AG10803 (cell line): ENCODE measurements around the gene HOXA11.

Source experiments
- DNase-seq: peaks from one replicate; pipeline ENCODE4 v3.0.0; 2010; ENCODE audit warnings: low read depth
- H3K4me3 ChIP-seq: 2 replicates; pipeline ENCODE4 v1.5.1; 2011; ENCODE audit warnings: mild to moderate bottlenecking, low read length, control low read depth
- CTCF ChIP-seq: conservative IDR thresholded peaks from 2 replicates; pipeline ENCODE4 v1.5.1; 2011; ENCODE audit warnings: mild to moderate bottlenecking, low read length, control low read depth, inconsistent platforms

The HOXA11 gene

DNA sequence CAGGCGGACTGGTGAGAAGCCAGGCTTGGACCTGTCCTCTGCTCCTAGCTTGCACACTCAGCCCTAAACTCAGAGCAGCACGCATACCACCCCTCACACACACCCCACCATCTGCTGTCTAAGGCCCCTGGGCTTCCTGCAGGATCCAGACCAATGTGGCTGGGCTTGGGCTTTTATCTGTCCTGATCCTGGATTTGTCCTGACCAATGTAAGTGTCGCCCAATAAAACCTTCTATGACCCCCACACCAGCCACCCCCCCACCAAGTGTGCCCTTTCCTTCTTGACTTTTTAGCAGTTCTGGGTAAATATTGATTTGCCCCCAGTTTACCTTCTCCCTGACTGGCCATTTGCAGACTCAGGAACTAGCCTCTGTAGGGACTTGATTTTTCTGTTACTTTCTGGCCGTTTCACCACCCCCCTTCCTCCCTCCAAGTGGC is 16.6 kb upstream of the HOXA11 start:
- no peak overlapping the region for H3K4me3 ChIP-seq
- no peak for TF ChIP-seq CTCF
- DNase-seq, result no peak

- no peak for DNase-seq
- peak; percentile 12; the same call in 1 of the 2 replicates for TF ChIP-seq CTCF
- H3K4me3 ChIP-seq, result peak overlapping the region; percentile 65
These were observed 15.9 kb upstream of the HOXA11 start for GRCh38 chr7:27200761-27201579.

DNA sequence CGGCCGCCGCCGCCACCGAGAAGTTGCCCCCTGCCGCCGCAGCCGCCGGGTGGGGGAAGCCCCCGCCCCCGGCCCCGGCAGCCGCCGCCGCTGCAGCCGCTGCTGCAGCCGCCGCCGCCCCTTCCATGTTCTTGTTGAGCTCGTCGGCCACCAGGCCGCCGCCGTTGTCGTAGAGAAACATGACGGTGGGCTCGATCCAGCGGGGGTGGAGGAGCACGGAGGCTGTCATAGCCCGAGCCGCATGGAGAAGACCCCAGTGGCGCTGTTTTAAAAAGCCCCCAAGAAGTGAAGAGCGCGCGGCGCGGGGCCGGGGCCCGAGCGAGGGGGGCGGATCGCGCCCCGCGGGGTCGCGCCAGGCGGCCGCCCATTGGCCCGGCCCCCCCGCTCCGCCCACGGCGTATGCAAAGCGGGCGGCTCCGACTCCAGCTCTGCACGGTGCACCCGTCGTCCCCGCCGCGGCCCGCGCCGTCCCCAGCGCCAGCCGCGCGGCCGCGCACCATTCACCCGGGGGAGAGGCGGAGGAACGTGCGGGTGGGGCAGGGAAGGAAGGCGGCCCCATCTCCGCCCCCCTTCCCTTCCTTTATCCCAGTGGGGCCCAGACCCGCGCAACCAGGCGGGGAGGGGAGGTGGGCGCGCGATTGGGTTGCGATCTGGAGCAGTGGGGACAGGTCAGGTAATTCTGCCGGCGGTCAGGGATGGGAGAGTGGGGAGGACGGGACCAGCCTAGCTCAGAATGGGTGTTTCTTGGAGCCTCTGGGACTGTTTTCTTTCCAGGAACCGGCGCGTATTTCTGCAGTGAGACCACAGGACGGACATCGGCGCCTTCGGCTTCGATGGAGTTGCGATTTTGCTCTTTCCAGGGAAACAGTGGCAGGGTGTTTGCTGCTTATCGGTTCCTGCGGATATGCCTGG is 15.1 kb upstream of the HOXA11 start, which contains the start of gene HOXA13:
Gene HOXA13 (minus strand): TSS at position 243 of the 912 bp plus-strand sequence. CDS start 14 bp downstream, at position 229.
- peak within 1 kb of the TSS; percentile 65 for H3K4me3 ChIP-seq
- TF ChIP-seq CTCF, result no peak
- DNase-seq, result peak; percentile 44

- no peak for TF ChIP-seq CTCF
These were observed 14.1 kb upstream of the HOXA11 start for GRCh38 chr7:27198871-27199801.

DNA sequence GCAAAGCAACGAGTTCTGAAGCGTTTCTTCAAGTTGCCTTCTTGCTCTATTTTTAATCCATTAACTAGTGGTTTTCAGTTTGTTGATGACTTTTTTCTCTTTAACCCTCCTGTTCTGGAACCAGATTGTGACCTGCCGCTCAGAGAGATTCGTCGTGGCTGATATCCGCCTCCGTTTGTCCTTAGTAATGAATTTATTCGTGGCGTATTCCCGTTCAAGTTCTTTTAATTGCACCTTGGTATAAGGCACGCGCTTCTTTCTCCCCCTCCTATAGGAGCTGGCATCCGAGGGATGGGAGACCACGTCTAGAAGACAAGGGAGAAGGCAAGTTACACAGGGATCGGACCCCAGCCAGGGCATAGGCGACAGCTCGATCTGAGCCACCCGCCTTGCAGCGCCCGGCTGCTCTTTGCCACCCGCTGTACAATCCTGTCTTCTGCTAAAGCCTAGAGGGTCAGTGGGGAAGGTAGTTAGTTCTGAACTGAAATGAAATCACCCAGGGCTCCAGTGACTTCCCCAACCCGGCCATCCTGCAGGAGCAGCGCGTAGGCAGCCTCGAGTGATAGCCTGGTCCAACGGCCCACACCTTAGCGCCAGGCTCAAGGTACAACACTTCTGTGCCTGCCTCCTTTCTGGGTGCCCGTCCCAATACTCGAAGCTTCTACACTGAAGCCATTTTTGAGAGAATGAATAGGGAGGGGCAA is 13.3 kb upstream of the HOXA11 start:
- no peak for DNase-seq
- TF ChIP-seq CTCF, result no peak
- H3K4me3 ChIP-seq, result peak overlapping the region; percentile 55

More at GRCh38 chr7:27198871-27199801, 14.1 kb upstream of the HOXA11 start:
- H3K4me3 ChIP-seq, result peak overlapping the region; percentile 55
- peak; percentile 37 for DNase-seq
